Type B pancreatic cell (in vitro differentiated cells): ENCODE measurements around the gene GPRASP3. TPM values are rescaled to one million over a fixed set of nuclear protein-coding genes. Genes with fewer than 3 reads are reported as not detected.
A peak's percentile ranks its signal among the peaks of the same experiment; 100 is the strongest.

Source experiments
- DNase-seq: peaks from one replicate; pipeline ENCODE4 v3.0.0; 2021; ENCODE audit warnings: mixed read lengths; ENCODE audit not compliant: unreplicated experiment; ENCODE audit errors: extremely low spot score
- H3K27ac Mint-ChIP-seq: 2 replicates; pipeline ENCODE4 v1.8.0; 2021; ENCODE audit warnings: mild to moderate bottlenecking, mixed read lengths
- H3K27me3 Mint-ChIP-seq: 2 replicates; pipeline ENCODE4 v1.8.0; 2021; ENCODE audit warnings: mixed read lengths
- H3K36me3 Mint-ChIP-seq: 2 replicates; pipeline ENCODE4 v1.8.0; 2021; ENCODE audit warnings: mixed read lengths
- H3K4me1 Mint-ChIP-seq: one replicate; pipeline ENCODE4 v1.8.0; 2021; ENCODE audit warnings: mixed read lengths; ENCODE audit not compliant: unreplicated experiment
- H3K4me3 Mint-ChIP-seq: 2 replicates; pipeline ENCODE4 v1.8.0; 2021; ENCODE audit warnings: mild to moderate bottlenecking, mixed read lengths
- H3K9me3 Mint-ChIP-seq: 2 replicates; pipeline ENCODE4 v1.8.0; 2021; ENCODE audit warnings: mixed read lengths
- total RNA-seq: library from RNA; stranded (reverse); gene quantifications from 2 replicates; pipeline ENCODE4 v1.2.1, GENCODE V29; 2021; ENCODE audit warnings: low replicate concordance
- TF ChIP-seq, protein P1 (sequence below): fragments of 200-600 bp; sonication (generic); conservative IDR thresholded peaks from 2 replicates; pipeline ENCODE4 v1.5.0; 2021; ENCODE audit warnings: antibody characterized with exemption, mild to moderate bottlenecking

GPRASP3 gene
- total RNA-seq, 1 donor from 2014 or later: 9.1 TPM

DNA sequence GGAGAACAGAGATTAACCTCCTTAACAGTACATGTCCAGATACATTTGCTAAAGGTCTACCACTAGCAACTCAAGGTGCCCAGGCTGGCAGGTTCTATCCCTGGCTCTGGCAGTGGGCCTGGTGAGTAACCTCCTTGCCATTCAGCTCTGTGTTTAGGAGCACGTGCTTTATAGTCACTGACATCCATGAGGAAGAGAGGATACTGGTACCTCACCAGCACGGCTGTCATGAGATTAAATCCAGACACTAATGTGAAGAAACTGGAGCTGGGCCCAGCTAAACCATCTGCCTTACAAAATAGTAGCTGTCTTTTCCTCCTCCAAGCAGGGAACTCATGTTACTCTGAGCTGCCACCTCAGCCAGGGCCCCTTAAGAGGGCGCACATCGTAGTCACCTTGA lies 45.3 kb downstream of the GPRASP3 start:
- H3K36me3 Mint-ChIP-seq: no peaks in the 10 kb centered on the region
- no peak for DNase-seq
- no peak overlapping the region for H3K27ac Mint-ChIP-seq
- no peak overlapping the region for H3K4me3 Mint-ChIP-seq
- TF ChIP-seq, protein P1, sequence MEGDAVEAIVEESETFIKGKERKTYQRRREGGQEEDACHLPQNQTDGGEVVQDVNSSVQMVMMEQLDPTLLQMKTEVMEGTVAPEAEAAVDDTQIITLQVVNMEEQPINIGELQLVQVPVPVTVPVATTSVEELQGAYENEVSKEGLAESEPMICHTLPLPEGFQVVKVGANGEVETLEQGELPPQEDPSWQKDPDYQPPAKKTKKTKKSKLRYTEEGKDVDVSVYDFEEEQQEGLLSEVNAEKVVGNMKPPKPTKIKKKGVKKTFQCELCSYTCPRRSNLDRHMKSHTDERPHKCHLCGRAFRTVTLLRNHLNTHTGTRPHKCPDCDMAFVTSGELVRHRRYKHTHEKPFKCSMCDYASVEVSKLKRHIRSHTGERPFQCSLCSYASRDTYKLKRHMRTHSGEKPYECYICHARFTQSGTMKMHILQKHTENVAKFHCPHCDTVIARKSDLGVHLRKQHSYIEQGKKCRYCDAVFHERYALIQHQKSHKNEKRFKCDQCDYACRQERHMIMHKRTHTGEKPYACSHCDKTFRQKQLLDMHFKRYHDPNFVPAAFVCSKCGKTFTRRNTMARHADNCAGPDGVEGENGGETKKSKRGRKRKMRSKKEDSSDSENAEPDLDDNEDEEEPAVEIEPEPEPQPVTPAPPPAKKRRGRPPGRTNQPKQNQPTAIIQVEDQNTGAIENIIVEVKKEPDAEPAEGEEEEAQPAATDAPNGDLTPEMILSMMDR: no peak
- no peaks in the 10 kb centered on the region for H3K9me3 Mint-ChIP-seq
- peaks cover 9% of the 10 kb centered on the region for H3K4me1 Mint-ChIP-seq
- H3K27me3 Mint-ChIP-seq: no peaks in the 10 kb centered on the region

DNA sequence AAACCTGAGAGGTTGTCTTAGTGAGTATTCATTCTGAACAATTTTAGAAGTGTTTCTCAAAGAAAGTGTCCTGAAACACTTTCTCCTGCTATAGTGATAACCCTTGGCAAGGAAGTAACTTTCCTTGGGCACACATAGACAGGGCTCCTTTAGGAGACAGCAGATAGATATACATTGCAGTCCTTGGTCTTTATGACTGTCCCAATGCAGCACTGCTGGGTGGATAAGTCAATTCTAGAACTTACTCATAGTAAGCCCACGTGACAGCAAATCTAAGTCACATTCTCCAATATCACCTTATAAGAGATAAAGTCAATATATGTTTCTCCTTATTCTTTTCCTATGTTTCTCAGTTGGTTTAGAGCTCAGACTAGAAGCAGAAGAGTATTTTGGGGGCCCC lies 46.7 kb downstream of the GPRASP3 start:
- no peaks in the 10 kb centered on the region for H3K9me3 Mint-ChIP-seq
- H3K27ac Mint-ChIP-seq: peak overlapping the region; percentile 42
- peak overlapping the region; percentile 53 for H3K4me3 Mint-ChIP-seq
- no peak for DNase-seq
- TF ChIP-seq, protein P1: no peak
- peaks cover 9% of the 10 kb centered on the region for H3K4me1 Mint-ChIP-seq
- no peaks in the 10 kb centered on the region for H3K27me3 Mint-ChIP-seq
- no peaks in the 10 kb centered on the region for H3K36me3 Mint-ChIP-seq

DNA sequence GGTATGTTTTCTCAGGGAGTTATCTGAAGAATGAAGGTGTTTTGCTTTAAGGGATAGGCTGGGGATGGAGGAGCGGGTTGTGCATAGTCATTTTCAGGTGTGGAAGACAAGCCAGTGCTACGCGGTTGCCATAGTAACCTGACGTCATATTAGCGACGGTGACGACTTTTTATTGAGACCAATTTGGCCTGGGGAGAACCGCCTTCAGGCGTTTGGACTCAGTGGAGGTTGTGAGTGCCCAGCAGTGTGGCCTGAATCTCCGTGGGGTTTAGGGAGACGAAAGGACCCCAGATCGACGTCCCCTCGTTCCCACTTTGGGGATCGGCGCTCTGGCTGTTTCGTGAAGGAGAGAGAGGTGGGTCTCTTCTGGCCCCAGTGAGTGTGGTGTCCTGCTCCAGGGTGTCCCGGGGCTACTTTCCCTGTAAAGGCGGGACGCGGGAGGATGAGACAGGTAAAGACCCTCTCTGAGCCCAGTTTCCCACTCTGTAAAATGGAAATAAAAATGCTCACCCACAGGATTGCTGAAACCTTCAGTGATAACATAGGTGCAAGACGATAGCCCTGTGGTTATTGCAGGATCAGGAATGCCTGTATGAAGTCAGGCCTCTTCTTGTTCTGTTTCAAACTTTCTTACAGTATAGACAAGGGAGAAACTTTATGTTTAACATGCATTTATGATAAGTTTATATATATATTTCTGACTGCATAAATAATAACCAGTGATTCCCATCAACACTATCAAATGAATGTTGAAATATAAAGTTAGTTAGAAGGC lies 48.6 kb downstream of the GPRASP3 start:
- TF ChIP-seq, protein P1: no peak
- Mint-ChIP-seq H3K27ac (peak overlapping the region; percentile 100), H3K27me3 (no peaks in the 10 kb centered on the region), H3K36me3 (peaks cover 7% of the 10 kb centered on the region), H3K9me3 (peaks cover 6% of the 10 kb centered on the region), H3K4me1 (peaks cover 9% of the 10 kb centered on the region), H3K4me3 (peak overlapping the region; percentile 99)
- peak; percentile 78 for DNase-seq

Other genes starting within 250 kb of the GPRASP3 start
- not detected in 2 replicates for gene TCP11X2, start 248.9 kb upstream of the GPRASP3 start, total RNA-seq
- gene TMSB15A, start 204.0 kb upstream of the GPRASP3 start, total RNA-seq: 13.2 and 109 TPM in 2 replicates
- 11.4 and 16.0 TPM in 2 replicates for gene ARMCX5, start 121.2 kb upstream of the GPRASP3 start, total RNA-seq
- 2.8 and 8.3 TPM in 2 replicates for gene GPRASP1, start 69.3 kb upstream of the GPRASP3 start, total RNA-seq
- 8.5 and 16.3 TPM in 2 replicates for gene GPRASP2, start 8.3 kb upstream of the GPRASP3 start, total RNA-seq
- 0.63 and 0.86 TPM in 2 replicates for gene RAB40AL, start 216.5 kb downstream of the GPRASP3 start, total RNA-seq